H1 (cell line): ENCODE results near the gene CD47. TPM values are rescaled to one million over a fixed set of nuclear protein-coding genes. Genes with fewer than 3 reads are reported as not detected.

Experiments
- CTCF ChIA-PET: fragments of 300-600 bp; sonication (Branson Sonifier 250); formaldehyde crosslinking; loops from one replicate; lab custom pipeline; 2021; ENCODE audit not compliant: partially characterized antibody; lab: Charles Lee
- POLR2A ChIA-PET: fragments of 300-600 bp; sonication (Branson Sonifier 250); formaldehyde crosslinking; loops from one replicate; lab custom pipeline; 2021; ENCODE audit warnings: inconsistent platforms; ENCODE audit not compliant: partially characterized antibody; lab: Charles Lee
- DNase-seq, 2 experiments: peaks; one replicate each; pipeline versions ENCODE4 v3.0.0 to v3.0.0-alpha.2; 2010 to 2022; ENCODE audit warnings: low spot score in 2 of 2, low read depth in 1 of 2, mixed read lengths in 1 of 2
- FAIRE-seq: peaks from 2 replicates; lab custom pipeline; 2011; peaks lifted over from hg19 to GRCh38; lab: Jason Lieb, UNC
- H2AFZ ChIP-seq: 2 replicates; pipeline ENCODE4 v1.8.1; 2012; ENCODE audit warnings: low read length, inconsistent platforms
- H2AK5ac ChIP-seq: 2 replicates; pipeline ENCODE4 v1.6.1; 2013; ENCODE audit warnings: low read depth, low read length
- H2BK120ac ChIP-seq: replicated peaks from 2 replicates; pipeline ENCODE3; 2013; ENCODE audit warnings: low read depth, low read length, inconsistent platforms
- H2BK12ac ChIP-seq: 2 replicates; pipeline ENCODE4 v1.6.1; 2013; ENCODE audit warnings: low read depth, low read length
- H2BK15ac ChIP-seq: 2 replicates; pipeline ENCODE4 v1.6.1; 2013; ENCODE audit warnings: low read length
- H2BK20ac ChIP-seq: 2 replicates; pipeline ENCODE4 v1.6.1; 2013; ENCODE audit warnings: low read length
- H2BK5ac ChIP-seq: 2 replicates; pipeline ENCODE4 v1.6.1; 2013; ENCODE audit warnings: low read depth, low read length
- H3K14ac ChIP-seq: 2 replicates; pipeline ENCODE4 v1.6.1; 2013; ENCODE audit warnings: inconsistent platforms; ENCODE audit not compliant: insufficient read length
- H3K18ac ChIP-seq: 2 replicates; pipeline ENCODE4 v1.6.1; 2013; ENCODE audit warnings: low read length; ENCODE audit errors: extremely low read depth
- H3K23ac ChIP-seq: 2 replicates; pipeline ENCODE4 v1.6.1; 2013; ENCODE audit warnings: inconsistent platforms; ENCODE audit not compliant: insufficient read length
- H3K23me2 ChIP-seq: 2 replicates; pipeline ENCODE4 v1.6.1; 2013; ENCODE audit warnings: low read depth, low read length
- H3K27ac ChIP-seq: 2 replicates; pipeline ENCODE4 v1.6.1; 2011; ENCODE audit warnings: low read depth, low read length, inconsistent platforms
- H3K27me3 ChIP-seq, 4 experiments: replicated peaks in 1 of 4; 1 replicate in 1 of 4; 2 replicates in 3 of 4; pipeline versions ENCODE4 v1.6.1 to v1.8.1; 2011 to 2013; ENCODE audit warnings: low read length in 3 of 4, mild to moderate bottlenecking in 3 of 4, inconsistent platforms in 2 of 4, mixed read lengths in 2 of 4, moderate library complexity in 1 of 4; ENCODE audit not compliant: control insufficient read depth in 3 of 4, insufficient read depth in 3 of 4; ENCODE audit errors: extremely low read depth in 1 of 4
- H3K36me3 ChIP-seq, 4 experiments: 2 replicates each; pipeline versions ENCODE4 v1.6.1 to v1.8.1; 2011 to 2013; ENCODE audit warnings: mild to moderate bottlenecking in 4 of 4, low read length in 3 of 4, moderate library complexity in 2 of 4, control low read depth in 1 of 4, inconsistent platforms in 1 of 4; ENCODE audit not compliant: insufficient read depth in 4 of 4, control insufficient read depth in 2 of 4
- H3K4ac ChIP-seq: replicated peaks from 2 replicates; pipeline ENCODE3; 2013; ENCODE audit warnings: low read length, low read depth, mixed read lengths, inconsistent platforms; ENCODE audit not compliant: insufficient read length
- H3K4me1 ChIP-seq, 4 experiments: replicated peaks in 1 of 4; 1 replicate in 1 of 4; 2 replicates in 3 of 4; pipeline versions ENCODE4 v1.6.1 to v1.8.1; 2011 to 2013; ENCODE audit warnings: low read length in 3 of 4, inconsistent platforms in 2 of 4, mixed read lengths in 1 of 4; ENCODE audit not compliant: insufficient read depth in 4 of 4, control insufficient read depth in 3 of 4
- H3K4me2 ChIP-seq, 2 experiments: 2 replicates each; pipeline versions ENCODE4 v1.6.1 to v1.8.1; 2011 to 2013; ENCODE audit warnings: low read depth in 2 of 2, low read length in 2 of 2, control low read depth in 1 of 2, inconsistent platforms in 1 of 2, mild to moderate bottlenecking in 1 of 2; ENCODE audit not compliant: insufficient read depth in 1 of 2
- H3K4me3 ChIP-seq, 4 experiments: fragments of 200-600, 300-600 bp in 1 of 4; sonication (generic), shearing (Covaris generic), sonication (Bioruptor Twin) in 1 of 4; 2 replicates each; pipeline versions ENCODE4 v1.5.1 to v1.8.1; 2011 to 2016; ENCODE audit warnings: low read length in 4 of 4, low read depth in 3 of 4, control low read depth in 2 of 4, inconsistent platforms in 2 of 4, mild to moderate bottlenecking in 2 of 4, mixed read lengths in 1 of 4, moderate library complexity in 1 of 4; ENCODE audit not compliant: insufficient read depth in 2 of 4; ENCODE audit errors: extremely low read depth in 1 of 4
- H3K56ac ChIP-seq: replicated peaks from 2 replicates; pipeline ENCODE3; 2013; ENCODE audit warnings: low read depth, mild to moderate bottlenecking, mixed read lengths, low read length, inconsistent platforms; ENCODE audit not compliant: insufficient read length
- H3K79me1 ChIP-seq: 2 replicates; pipeline ENCODE4 v1.6.1; 2013; ENCODE audit warnings: low read depth, low read length, control low read depth
- H3K79me2 ChIP-seq, 2 experiments: 2 replicates each; pipeline versions ENCODE4 v1.6.1 to v1.8.1; 2012 to 2013; ENCODE audit warnings: low read length in 2 of 2, mild to moderate bottlenecking in 2 of 2, inconsistent platforms in 1 of 2; ENCODE audit not compliant: insufficient read depth in 2 of 2, control insufficient read depth in 1 of 2
- H3K9ac ChIP-seq, 4 experiments: replicated peaks in 1 of 4; 1 replicate in 1 of 4; 2 replicates in 3 of 4; pipeline versions ENCODE4 v1.6.1 to v1.8.1; 2011 to 2013; ENCODE audit warnings: low read depth in 3 of 4, low read length in 3 of 4, control low read depth in 2 of 4, mild to moderate bottlenecking in 2 of 4, moderate library complexity in 2 of 4, inconsistent platforms in 1 of 4; ENCODE audit errors: extremely low read depth in 1 of 4
- H3K9me3 ChIP-seq, 2 experiments: 2 replicates each; pipeline versions ENCODE4 v1.6.1 to v1.8.1; 2012 to 2013; ENCODE audit warnings: mild to moderate bottlenecking in 2 of 2, moderate library complexity in 2 of 2, control low read depth in 1 of 2, inconsistent platforms in 1 of 2, low read depth in 1 of 2, low read length in 1 of 2, mixed read lengths in 1 of 2; ENCODE audit not compliant: insufficient read depth in 2 of 2
- H4K20me1 ChIP-seq, 2 experiments: replicated peaks in 1 of 2; 2 replicates each; pipeline versions ENCODE3 to v1.8.1; 2011 to 2013; ENCODE audit warnings: inconsistent platforms in 2 of 2, low read length in 2 of 2, mild to moderate bottlenecking in 1 of 2; ENCODE audit not compliant: insufficient read depth in 2 of 2, control insufficient read depth in 1 of 2
- H4K5ac ChIP-seq: 2 replicates; pipeline ENCODE4 v1.6.1; 2013; ENCODE audit warnings: low read length, low read depth, mixed read lengths, inconsistent platforms; ENCODE audit not compliant: insufficient read length
- H4K8ac ChIP-seq: 2 replicates; pipeline ENCODE4 v1.8.0; 2013; ENCODE audit warnings: mild to moderate bottlenecking, moderate library complexity, low read length, inconsistent platforms; ENCODE audit not compliant: insufficient read depth; ENCODE audit errors: extremely low read depth
- H4K91ac ChIP-seq: replicated peaks from 2 replicates; pipeline ENCODE3; 2013; ENCODE audit warnings: low read length, mixed read lengths, inconsistent platforms; ENCODE audit not compliant: insufficient read length
- CBX5 ChIP-seq: fragments of 300-800, 300-1000 bp; sonication (generic); IDR thresholded peaks from 2 replicates; pipeline ENCODE4 v1.7.1; 2016; ENCODE audit warnings: antibody characterized with exemption, low read length, low read depth
- CHD1 ChIP-seq: IDR thresholded peaks from 2 replicates; pipeline ENCODE4 v1.6.1; 2012; ENCODE audit warnings: low read depth, low read length, improper control_type of control experiment
- KDM1A ChIP-seq: fragments of 200-600, 300-600 bp; sonication (generic); IDR thresholded peaks from 2 replicates; pipeline ENCODE4 v1.7.1; 2016; ENCODE audit warnings: mild to moderate bottlenecking, low read length, borderline replicate concordance
- RBBP5 ChIP-seq: IDR thresholded peaks from 2 replicates; pipeline ENCODE4 v1.7.1; 2012; ENCODE audit warnings: low read depth, mild to moderate bottlenecking, inconsistent platforms, low read length, moderate library complexity, borderline replicate concordance
- SUZ12 ChIP-seq: fragments of 200-600 bp; sonication (generic); IDR thresholded peaks from 2 replicates; pipeline ENCODE4 v1.6.1; 2012; ENCODE audit warnings: mild to moderate bottlenecking, inconsistent platforms, low read length, moderate library complexity, mixed read lengths
- TCF12 ChIP-seq: IDR thresholded peaks from 2 replicates; pipeline ENCODE4 v1.6.1; 2011; ENCODE audit warnings: low read depth, mild to moderate bottlenecking, low read length
- WGBS, 2 experiments: shearing (Covaris generic) in 1 of 2; methylation state at CpG; one replicate each; pipeline versions ENCODE4 v1.1.6 to v1.1.7; 2013 to 2015; ENCODE audit warnings: low lambda C conversion rate in 2 of 2, mixed read lengths in 2 of 2, inconsistent platforms in 1 of 2, low coverage in 1 of 2, missing lambda C conversion rate in 1 of 2; ENCODE audit not compliant: insufficient replicate concordance in 2 of 2, insufficient coverage in 1 of 2, insufficient read length in 1 of 2; ENCODE audit errors: extremely low coverage in 1 of 2, missing lambda C conversion rate in 1 of 2; 5-methylcytosine and 5-hydroxymethylcytosine counted together
- polyA plus RNA-seq, 7 experiments: library from polyadenylated mRNA; depleted of rRNA in 3 of 7; stranded (reverse) in 5 of 7; unstranded in 2 of 7; fragments of >200 nt in 5 of 7; fragments of 200-250 nt in 2 of 7; gene quantifications; 1 replicate in 5 of 7; 2 replicates in 1 of 7; 4 replicates in 1 of 7; pipeline versions ENCODE4 v1.2.1 to v1.2.3, GENCODE V29; 2011 to 2013; ENCODE audit warnings: missing spikeins in 2 of 7, mixed read lengths in 2 of 7
- total RNA-seq: library from RNA; stranded (reverse); fragmentation: NEBNext Ultra II Directional; extraction: Animal tissue kit (Norgen Biotek cat#: 25700); gene quantifications from 2 replicates; pipeline ENCODE4 v1.2.1, GENCODE V29; 2021

The CD47 gene
- total and polyA plus RNA-seq, 2 of the 8 experiments (the other 6 are each of a cell fraction or from before 2014, with no cell fraction given) = 14.4 to 19.3 TPM

DNA sequence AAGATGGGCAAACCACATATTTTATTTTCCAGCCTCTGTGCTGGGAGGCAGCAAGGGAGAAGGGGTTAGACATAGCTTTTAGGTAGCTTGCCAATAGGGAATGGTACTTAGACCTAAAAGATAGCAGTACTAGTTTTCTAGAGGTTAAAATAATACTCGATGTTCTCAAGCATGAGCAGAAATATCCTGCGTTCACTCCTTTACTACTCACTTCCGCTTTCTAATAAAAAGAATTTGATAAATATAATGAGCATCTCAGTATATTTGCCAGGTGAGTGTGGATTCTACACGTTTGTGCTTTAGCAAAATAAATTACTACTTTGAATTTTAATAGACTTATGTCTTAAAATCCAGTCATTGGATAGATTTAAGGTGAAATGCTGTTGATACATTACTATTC, 39.4 kb upstream of the CD47 start:
- 78% methylated on average over 4 of the region's 4 CpGs; no CpG with 5 or more reads in 1 of the 2 experiments for WGBS, 2 experiments

More for the DNA sequence above, 39.4 kb upstream of the CD47 start:
- no peak overlapping the region for H2AK5ac ChIP-seq
- H2BK120ac ChIP-seq = no peak overlapping the region
- no peak overlapping the region for H2BK20ac ChIP-seq
- H3K4ac ChIP-seq = no peak overlapping the region
- H3K4me1 ChIP-seq = no peaks in the 10 kb centered on the region
- DNase-seq = no peak
- H3K23ac ChIP-seq = no peak overlapping the region
- no peaks in the 10 kb centered on the region for H3K9me3 ChIP-seq
- H4K5ac ChIP-seq = no peak overlapping the region
- no peaks in the 10 kb centered on the region for H3K23me2 ChIP-seq
- no peak overlapping the region for H4K8ac ChIP-seq
- no peaks in the 10 kb centered on the region for H3K27me3 ChIP-seq
- H3K18ac ChIP-seq = no peak overlapping the region
- TF ChIP-seq RBBP5 (no peak), KDM1A (no peak), TCF12 (no peak), SUZ12 (no peak), CBX5 (no peak), CHD1 (no peak)
- no peaks in the 10 kb centered on the region for H4K20me1 ChIP-seq
- H3K79me1 ChIP-seq = no peaks in the 10 kb centered on the region
- H2BK5ac ChIP-seq = no peak overlapping the region
- H4K91ac ChIP-seq = no peak overlapping the region
- H3K27ac ChIP-seq = no peak overlapping the region
- H3K56ac ChIP-seq = no peak overlapping the region
- H3K36me3 ChIP-seq = no peaks in the 10 kb centered on the region
- H3K4me2 ChIP-seq = no peak overlapping the region
- no peak overlapping the region for H2BK15ac ChIP-seq
- no peak overlapping the region for H3K14ac ChIP-seq
- ChIA-PET CTCF (interaction anchor here (1.6 kb wide), 1 partner anchor 24 kb away, joined by 5 read pairs; no protein-coding TSS in a partner anchor), POLR2A (no interaction called here)
- no peaks in the 10 kb centered on the region for H3K79me2 ChIP-seq
- H3K9ac ChIP-seq = no peak overlapping the region
- FAIRE-seq = no peak
- no peak overlapping the region for H2BK12ac ChIP-seq
- H3K4me3 ChIP-seq = no peak overlapping the region
- no peak overlapping the region for H2AFZ ChIP-seq
